Pancreas (tissue), 10 donors: ENCODE results near the gene ARHGAP4. TPM values are rescaled to one million over a fixed set of nuclear protein-coding genes. Genes with fewer than 3 reads are reported as not detected.

ENCODE experiments used
- ATAC-seq, 4 donors: fragments of 200-7000 bp; cut with Tn5 transposase; one replicate each; pipeline versions ENCODE4 v1.8.0 to v1.9.1; 2020; ENCODE audit warnings: mild to moderate bottlenecking in 4 of 4, moderate library complexity in 4 of 4
- DNase-seq, 6 donors: peaks; one replicate each; pipeline ENCODE4 v3.0.0-alpha.2; 2020
- FAIRE-seq: peaks from 2 replicates; lab custom pipeline; 2012; peaks lifted over from hg19 to GRCh38; lab: Jason Lieb, UNC
- H3K27ac ChIP-seq, 4 donors: fragments of 200-600 bp; sonication (generic); 1 replicate in 3 of 4; 2 replicates in 1 of 4; pipeline versions ENCODE4 v1.5.0 to v1.8.0; 2020
- H3K27me3 ChIP-seq, 4 donors: fragments of 200-600 bp; one replicate each; pipeline ENCODE4 v1.8.0; 2021
- H3K36me3 ChIP-seq, 3 donors: fragments of 200-600 bp; sonication (generic) in 1 of 3; one replicate each; pipeline versions ENCODE4 v1.5.0 to v1.8.0; 2020 to 2021
- H3K4me1 ChIP-seq, 3 donors: fragments of 200-600 bp; one replicate each; pipeline ENCODE4 v1.8.0; 2021
- H3K4me3 ChIP-seq, 4 donors: fragments of 200-600 bp; sonication (generic) in 2 of 4; one replicate each; pipeline versions ENCODE4 v1.5.0 to v1.8.0; 2020 to 2021
- H3K9me3 ChIP-seq, 4 donors: fragments of 200-600 bp; one replicate each; pipeline ENCODE4 v1.8.0; 2021
- WGBS, 2 donors: extraction: QIAGEN DNeasy Blood & Tissue Kit; methylation state at CpG; one replicate each; pipeline ENCODE4 v1.1.7; 2013; 5-methylcytosine and 5-hydroxymethylcytosine counted together
- intact Hi-C, 3 donors: fragments of 100-400 bp; cut with DNase I; formaldehyde crosslinking; loops; one replicate each; pipeline versions ENCODE4 v1.11.1 to v1.14.2; 2022
- polyA plus RNA-seq, 2 donors: library from polyadenylated mRNA; stranded (reverse); fragments of 200-250 nt; gene quantifications; one replicate each; pipeline ENCODE4 v1.2.3, GENCODE V29; 2013
- total RNA-seq, 6 donors: library from RNA; stranded (reverse); fragmentation: NEBNext Ultra II Directional in 4 of 6; extraction: Animal tissue kit (Norgen Biotek cat#: 25700) in 4 of 6; gene quantifications; one replicate each; pipeline versions ENCODE4 v1.2.1 to v1.2.4, GENCODE V29; 2021 to 2023
- TF ChIP-seq, protein P1 (sequence below), 4 donors: fragments of 200-600 bp; sonication (generic) in 3 of 4; IDR thresholded peaks; one replicate each; pipeline versions ENCODE4 v1.5.0 to v1.8.0; 2021; ENCODE audit warnings: antibody characterized with exemption in 4 of 4
- donor health status: healthy with polysubstance abuse.
- donor health status: DM: no; HTN: no; CAD: no; lungs with moderate emphysema.
- donor health status: DM: no; HTN: no; CAD: no.
- donor health status: control.
- donor health status: control.
- donor health status: Bipolar disorder and iron deficiency.
- donor health status: DM: yes; HTN: yes; CAD: no.
- donor health status: DM: no; HTN: no; CAD: no.
- donor health status: DM: no; HTN: no; CAD: no.
- donor health status: DM: yes; HTN: yes; CAD: no.

The ARHGAP4 gene
- total and polyA plus RNA-seq, 8 donors = 1.9 to 71.7 (median 10.1) TPM

DNA sequence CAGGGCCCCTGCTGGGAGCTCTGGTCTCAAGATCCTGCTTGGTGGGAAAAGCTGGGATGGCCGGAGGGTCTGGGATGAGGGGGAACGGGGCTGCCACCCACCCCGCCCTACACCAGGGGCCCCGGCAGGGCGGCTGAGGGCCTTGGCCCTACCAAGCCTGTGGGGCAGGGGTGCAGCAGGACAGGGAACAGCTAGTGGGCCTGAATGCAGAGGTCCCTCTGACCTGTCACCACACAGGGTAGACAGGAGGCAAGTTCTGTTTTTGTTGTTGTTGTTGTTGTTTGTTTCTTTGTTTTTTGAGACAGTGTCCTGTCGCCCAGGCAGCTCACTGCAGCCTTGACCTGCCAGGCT is 18.7 kb upstream of the ARHGAP4 start:
- no peaks in the 10 kb centered on the region for H3K9me3 ChIP-seq
- no peak overlapping the region for H3K27ac ChIP-seq
- H3K27me3 ChIP-seq = peaks cover 0 to 2% (median 0%) of the 10 kb centered on the region in 4 donors
- FAIRE-seq (no peak), ATAC-seq (no peak), DNase-seq (no peak)
- WGBS, 2 donors = 61 to 62% methylated on average over 6 of the region's 6 CpGs
- no peaks in the 10 kb centered on the region for H3K4me1 ChIP-seq
- intact Hi-C loops = no loop called here
- TF ChIP-seq, protein P1, sequence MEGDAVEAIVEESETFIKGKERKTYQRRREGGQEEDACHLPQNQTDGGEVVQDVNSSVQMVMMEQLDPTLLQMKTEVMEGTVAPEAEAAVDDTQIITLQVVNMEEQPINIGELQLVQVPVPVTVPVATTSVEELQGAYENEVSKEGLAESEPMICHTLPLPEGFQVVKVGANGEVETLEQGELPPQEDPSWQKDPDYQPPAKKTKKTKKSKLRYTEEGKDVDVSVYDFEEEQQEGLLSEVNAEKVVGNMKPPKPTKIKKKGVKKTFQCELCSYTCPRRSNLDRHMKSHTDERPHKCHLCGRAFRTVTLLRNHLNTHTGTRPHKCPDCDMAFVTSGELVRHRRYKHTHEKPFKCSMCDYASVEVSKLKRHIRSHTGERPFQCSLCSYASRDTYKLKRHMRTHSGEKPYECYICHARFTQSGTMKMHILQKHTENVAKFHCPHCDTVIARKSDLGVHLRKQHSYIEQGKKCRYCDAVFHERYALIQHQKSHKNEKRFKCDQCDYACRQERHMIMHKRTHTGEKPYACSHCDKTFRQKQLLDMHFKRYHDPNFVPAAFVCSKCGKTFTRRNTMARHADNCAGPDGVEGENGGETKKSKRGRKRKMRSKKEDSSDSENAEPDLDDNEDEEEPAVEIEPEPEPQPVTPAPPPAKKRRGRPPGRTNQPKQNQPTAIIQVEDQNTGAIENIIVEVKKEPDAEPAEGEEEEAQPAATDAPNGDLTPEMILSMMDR (IDR thresholded peaks at IDR 0.05) = no peak
- no peaks in the 10 kb centered on the region for H3K36me3 ChIP-seq
- no peak overlapping the region for H3K4me3 ChIP-seq

DNA sequence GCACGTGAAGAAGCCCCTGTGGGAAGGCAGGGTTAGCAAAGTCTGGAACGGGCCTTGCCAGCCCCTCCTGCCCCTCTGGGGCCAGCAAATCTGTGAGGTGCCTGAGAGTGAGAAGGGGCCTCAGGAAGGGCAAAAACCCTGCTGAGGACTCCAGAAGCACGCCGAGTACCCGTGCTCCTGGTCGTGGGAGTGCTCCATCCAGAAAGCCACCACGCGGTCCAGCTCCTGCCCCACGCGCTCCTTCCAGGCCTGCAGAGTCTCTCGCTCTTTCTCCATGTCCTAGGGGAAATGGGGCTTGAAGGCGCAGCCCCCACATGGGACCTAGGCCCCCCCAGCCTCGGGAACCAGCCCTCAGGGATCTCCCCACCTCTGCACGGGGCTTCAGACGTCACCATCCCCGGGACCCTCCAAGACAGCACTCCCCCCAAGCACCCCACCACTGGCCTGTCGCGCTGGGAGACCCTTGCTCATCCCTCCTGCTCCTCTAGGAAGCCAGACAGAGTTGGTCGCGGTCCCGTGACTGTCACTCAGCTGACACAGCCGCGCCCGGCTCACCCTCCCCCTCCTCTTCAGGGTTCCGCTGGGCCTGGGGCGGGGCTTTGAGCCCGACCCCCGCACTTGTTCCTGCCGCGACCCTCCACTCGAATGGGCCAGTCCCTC is 18.2 kb upstream of the ARHGAP4 start, which contains the start of gene RENBP:
TSS of gene RENBP (minus strand) at position 504 of the 660 bp plus-strand sequence. CDS start at position 471, 33 bp downstream.
- ATAC-seq (peak in 2 of 4 donors; percentile 42), FAIRE-seq (no peak), DNase-seq (no peak)
- WGBS, 2 donors = 30 to 40% methylated on average over 29 to 31 of the region's 31 CpGs
- no peaks in the 10 kb centered on the region for H3K9me3 ChIP-seq
- H3K4me3 ChIP-seq = no peak within 1 kb of the TSS
- H3K4me1 ChIP-seq = no peaks in the 10 kb centered on the region
- intact Hi-C loops = no loop called here
- peaks cover 0 to 2% (median 0%) of the 10 kb centered on the region in 4 donors for H3K27me3 ChIP-seq
- TF ChIP-seq, protein P1 (IDR thresholded peaks at IDR 0.05) = no peak
- no peaks in the 10 kb centered on the region for H3K36me3 ChIP-seq
- H3K27ac ChIP-seq = no peak within 1 kb of the TSS

DNA sequence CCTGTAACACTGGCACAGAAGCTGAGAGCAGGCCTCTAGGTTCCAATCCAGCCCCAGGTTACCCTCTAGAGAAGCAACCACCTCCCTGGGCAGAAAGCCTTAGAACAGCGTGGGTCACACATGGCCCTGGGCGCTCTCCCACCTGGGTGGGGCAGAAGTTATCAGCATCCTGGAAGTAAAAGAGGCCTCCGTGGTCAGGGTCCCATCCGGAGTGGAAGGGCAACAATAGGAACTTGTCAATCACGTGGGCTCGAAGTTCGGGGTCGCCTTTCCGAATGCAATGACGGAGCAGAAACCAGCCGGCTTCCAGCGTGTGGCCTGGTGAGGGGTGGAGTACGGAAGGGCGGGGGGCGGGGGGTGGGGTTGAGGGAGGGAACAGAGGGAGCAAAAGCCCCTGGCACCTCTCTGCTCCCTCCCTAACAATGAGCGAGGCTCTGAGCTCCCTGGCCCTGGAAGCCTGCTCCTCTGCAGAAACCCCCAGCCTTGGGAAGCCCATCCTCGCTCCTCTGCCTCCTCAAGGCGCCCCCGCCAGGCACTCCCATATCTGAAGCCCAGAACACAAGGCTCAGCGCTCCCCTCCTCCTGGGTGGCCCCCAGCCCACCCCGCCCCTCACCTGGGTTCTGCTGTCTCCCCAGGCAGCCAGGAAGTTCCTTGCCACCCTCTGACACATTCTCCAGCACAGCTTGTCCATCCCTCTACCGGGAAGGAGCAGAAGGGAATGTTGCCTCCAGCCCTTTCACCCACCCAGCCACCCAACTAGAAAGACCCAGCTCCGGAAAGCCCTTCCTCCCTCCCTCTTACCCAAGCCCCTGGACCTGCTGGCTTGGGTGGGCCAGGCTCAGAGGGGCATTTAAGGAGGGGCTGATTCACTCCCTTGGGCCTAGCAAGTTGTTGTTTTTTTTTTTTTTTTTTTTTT is 15.5 kb upstream of the ARHGAP4 start:
- DNase-seq (no peak), FAIRE-seq (no peak), ATAC-seq (no peak)
- Histone ChIP-seq H3K4me3 (no peak overlapping the region), H3K27me3 (peaks cover 0 to 2% (median 0%) of the 10 kb centered on the region in 4 donors), H3K4me1 (no peaks in the 10 kb centered on the region), H3K27ac (no peak overlapping the region), H3K9me3 (no peaks in the 10 kb centered on the region), H3K36me3 (no peaks in the 10 kb centered on the region)
- 50 to 74% methylated on average over 22 to 23 of the region's 23 CpGs for WGBS, 2 donors
- intact Hi-C loops = no loop called here
- TF ChIP-seq, protein P1 (IDR thresholded peaks at IDR 0.05) = no peak

DNA sequence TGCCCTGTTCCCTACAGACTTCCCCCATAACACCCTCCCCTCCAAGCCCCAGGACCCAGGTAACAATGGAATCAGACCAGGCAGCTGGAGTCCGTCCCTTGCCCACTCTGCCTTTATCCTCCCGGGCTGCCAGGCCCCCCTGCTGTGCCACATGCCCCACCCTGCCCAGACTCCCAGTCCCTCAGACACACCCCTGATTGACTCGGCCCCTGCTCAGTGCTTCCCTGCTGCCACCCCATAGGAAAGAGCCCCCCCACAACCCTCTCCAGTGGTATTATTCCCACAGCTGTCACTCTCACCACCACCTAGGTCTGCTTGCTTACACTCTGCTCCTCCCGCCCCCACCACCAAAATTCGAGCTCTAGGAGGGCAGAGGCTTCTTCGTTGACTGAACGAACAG is 13.5 kb upstream of the ARHGAP4 start:
- Histone ChIP-seq H3K36me3 (no peaks in the 10 kb centered on the region), H3K4me3 (no peak overlapping the region), H3K4me1 (no peaks in the 10 kb centered on the region), H3K27me3 (peaks cover 0 to 2% (median 0%) of the 10 kb centered on the region in 4 donors), H3K9me3 (no peaks in the 10 kb centered on the region), H3K27ac (no peak overlapping the region)
- TF ChIP-seq, protein P1 (IDR thresholded peaks at IDR 0.05) = no peak
- FAIRE-seq (no peak), DNase-seq (no peak), ATAC-seq (no peak)
- WGBS, 2 donors = 55 to 60% methylated on average over 7 of the region's 7 CpGs
- intact Hi-C loops = loop anchor here in 1 of 3 donors (10.0 kb wide), 1 partner anchor 65 kb away; no protein-coding TSS in a partner anchor
